HG03139 (cell line): Measurements from ENCODE around the gene EIF5AL1.
"Not testable (repeated sequence)": the region's sequence is repeated elsewhere in the genome, so short reads cannot be mapped to it uniquely, and the experiment has no call there.

Experiments used
- ATAC-seq: cut with Tn5 transposase; IDR thresholded peaks from one replicate; pipeline ENCODE4 v1.9.1; 2021; ENCODE audit not compliant: unreplicated experiment

The EIF5AL1 gene

DNA sequence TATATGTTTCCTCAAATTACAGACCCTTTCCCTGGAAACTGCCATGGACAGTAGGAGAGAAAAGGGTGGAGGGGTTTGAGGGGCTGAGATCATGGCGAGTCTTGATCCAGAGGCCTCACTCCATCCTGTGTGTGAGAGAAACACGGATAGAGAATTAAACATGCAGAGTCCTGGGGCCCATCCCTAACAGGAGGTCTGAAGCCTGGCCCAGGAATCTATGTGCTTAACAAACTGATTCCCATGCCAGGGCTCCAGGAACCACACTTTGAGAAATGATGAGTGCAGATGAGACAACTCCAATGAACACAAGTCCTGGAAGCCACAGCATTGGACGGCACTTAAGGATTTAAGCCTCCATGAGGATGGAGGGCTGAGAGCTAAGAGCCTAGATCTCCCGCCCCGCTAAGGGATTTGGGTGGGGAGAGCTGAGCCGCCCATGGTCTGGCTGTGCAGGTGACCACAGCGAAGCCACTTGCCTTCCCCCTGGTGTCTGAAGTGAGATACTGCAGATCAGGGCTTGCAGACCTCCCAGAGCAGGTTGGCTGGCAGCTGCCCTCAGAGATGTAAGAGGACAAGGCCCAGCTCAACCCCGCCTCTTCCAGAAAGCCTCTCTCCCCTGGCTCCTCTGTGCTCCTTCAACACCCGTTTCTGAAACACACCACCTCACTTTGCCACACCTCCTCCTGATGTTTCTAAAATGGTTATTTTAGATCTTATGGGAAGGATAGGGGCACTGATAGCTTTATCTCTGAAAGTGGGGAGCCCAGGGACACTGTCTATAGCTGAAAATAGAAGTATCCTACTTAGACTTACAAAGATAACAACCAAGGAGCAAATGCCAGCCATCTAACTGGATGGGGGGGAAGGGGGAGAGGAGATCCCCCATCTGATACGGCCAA is 24.8 kb upstream of the EIF5AL1 start:
- ATAC-seq, result peak; percentile 82

DNA sequence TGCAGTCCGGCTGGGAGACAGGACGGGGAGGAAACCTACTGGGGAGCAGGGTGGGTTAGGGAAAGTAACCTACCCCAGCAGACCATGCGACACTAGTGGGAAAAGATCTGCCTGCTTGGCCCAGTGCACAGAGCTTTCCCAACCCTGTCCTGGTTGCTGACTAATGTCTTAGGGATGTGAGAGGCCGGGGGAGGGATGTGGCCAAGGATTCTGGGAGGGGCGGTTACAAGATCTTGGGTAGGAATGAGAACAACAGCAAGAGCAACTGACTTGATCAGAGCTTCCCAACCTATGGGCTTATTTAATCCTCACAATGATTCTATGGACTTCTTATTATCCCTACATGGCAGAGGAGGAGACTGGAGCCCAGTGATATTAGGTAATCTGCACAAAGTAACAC is 24.0 kb upstream of the EIF5AL1 start:
- no peak for ATAC-seq

DNA sequence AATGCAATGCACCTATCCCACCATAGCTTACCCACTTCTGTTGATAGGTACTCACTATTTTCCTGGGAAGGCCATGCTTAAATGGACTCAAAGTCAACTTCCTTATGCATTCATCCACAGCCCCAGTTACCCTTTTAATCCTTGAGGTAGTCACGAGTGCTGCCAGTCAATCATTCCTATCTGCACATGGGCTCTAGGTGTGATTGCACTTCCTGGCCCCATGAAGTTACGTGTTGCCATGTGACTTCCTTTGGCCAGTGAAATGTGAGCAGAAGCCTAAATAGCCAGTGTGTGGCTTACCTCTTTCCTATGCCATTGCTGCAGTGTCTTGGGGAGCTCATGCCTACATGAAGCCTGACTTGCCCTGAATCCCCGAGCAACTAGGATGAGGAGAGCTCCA is 23.5 kb upstream of the EIF5AL1 start:
- ATAC-seq, result no peak

DNA sequence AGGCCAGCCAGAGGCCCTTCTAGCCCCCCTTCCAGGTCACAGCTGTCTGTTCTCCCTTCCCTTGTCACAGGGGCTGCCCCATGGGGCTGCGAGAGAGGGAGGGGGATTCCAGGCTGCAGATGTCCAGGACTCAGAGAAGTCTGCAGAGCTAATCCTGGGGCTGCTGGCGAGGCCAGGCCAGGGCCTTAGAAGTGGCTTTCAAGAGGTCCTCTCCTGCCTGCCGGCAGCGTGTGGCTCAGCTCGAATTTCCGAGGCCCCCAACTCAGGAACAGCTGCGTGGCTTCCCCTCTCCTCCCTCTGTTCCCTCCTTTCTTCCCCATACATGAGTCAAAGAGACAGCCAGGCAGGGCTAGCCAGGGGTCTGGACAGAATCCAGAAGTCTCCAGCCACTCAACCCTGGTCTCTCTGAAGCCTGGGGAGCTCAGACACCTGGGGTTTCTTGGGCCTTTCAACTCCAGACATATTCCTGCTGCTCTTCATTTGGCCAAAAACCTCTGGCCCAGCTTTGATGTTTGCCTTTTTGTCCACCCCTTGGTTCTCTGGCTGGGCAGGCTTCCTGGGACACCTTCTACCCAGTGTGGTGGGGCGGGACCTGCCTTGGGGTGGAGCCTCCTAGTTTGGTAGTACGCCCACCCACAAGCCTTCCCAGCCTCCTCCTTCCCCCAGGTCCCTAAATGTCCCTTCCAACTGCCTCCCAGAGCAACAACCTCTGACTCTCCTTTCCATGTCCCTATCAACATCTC is 21.8 kb upstream of the EIF5AL1 start:
- ATAC-seq, result no peak

DNA sequence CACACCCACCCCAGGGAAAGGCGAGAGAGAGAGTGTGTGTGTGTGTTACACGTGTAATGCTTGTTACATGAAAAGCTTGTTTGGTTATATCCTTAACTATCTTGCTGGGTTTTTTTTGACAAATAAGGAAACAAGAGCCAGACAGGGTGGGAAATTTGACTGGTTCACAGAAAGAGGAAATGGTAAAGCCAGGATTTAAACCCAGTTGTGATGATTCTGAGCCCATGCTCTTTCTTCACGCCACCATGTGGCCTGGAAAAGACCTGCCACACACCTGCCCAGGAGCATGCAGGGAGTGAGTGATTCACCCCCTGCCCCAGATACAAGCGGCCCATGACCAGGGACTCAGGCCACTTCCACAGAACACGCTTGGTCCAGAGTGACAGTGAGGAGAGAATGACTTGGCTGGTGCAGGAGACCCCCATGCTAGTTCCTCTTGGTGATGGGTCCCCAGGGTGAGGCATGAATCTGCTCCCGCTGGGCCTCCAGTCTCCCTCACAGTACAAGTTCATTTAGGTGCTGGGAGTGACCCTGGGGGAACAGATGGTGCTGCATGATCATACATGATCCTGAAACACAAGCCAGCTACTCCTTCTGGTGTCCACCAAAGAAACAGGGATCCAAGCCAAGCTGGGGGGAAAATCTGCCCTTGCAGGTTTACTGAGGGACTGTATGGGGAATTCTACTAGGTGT is 21.0 kb upstream of the EIF5AL1 start:
- ATAC-seq, result no peak

DNA sequence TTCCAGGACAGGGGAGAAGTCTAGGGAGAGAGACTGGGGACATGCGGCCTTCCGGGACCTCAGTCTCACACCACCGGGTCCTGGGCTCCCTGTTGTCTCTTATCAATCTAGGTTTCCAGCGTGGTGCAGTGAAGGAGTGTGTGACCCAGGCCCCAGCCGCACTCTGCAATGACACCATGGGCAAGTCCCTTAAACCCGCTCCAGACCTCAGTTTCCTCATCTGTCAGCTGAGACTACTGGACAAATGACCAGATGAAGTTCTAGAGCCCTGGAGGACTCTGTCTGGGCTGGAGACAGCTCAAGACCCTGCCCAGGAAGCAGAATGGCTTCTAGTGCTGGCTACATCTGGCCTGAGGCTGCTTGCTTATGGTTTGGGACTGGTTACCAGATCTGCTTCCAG is 20.1 kb upstream of the EIF5AL1 start:
- ATAC-seq, result no peak

DNA sequence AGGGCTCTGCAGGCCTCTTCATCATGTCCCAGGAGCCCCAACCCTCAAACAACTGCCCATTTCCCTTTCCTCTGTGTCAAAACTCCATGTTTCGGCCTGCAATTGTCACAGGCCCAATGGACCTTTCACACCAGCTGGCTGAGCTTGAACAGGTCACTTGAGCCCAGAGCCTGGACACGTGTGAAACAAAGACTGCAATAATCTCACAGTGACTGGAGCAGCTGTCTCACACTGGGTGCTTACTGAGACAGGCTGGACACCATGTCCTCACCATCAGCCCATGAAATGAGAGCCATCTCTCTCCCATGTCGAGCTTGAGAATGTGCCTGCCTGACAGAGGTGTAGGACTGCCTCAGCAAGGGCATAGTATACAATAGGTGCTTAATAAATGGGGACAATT is 19.5 kb upstream of the EIF5AL1 start:
- ATAC-seq, result no peak

DNA sequence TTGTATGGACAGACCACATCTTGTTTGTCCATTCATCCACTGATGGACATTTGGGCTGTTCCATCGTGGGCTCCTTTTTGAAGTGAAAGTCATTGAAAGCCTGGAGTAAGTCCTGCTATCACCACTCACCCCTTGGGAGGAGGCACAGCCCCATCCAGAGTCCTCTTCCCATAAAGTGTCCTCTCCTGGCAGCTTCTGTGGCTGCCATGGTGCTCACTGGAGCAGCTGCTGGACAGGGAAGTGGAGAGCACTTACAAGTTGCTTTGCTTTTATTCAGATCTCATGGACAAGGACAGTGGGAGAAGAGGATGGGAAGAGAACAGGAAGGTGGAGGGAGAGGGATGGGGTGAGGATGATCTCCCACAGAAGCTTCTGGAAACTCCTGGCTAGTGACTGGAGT is 18.5 kb upstream of the EIF5AL1 start:
- no peak for ATAC-seq

DNA sequence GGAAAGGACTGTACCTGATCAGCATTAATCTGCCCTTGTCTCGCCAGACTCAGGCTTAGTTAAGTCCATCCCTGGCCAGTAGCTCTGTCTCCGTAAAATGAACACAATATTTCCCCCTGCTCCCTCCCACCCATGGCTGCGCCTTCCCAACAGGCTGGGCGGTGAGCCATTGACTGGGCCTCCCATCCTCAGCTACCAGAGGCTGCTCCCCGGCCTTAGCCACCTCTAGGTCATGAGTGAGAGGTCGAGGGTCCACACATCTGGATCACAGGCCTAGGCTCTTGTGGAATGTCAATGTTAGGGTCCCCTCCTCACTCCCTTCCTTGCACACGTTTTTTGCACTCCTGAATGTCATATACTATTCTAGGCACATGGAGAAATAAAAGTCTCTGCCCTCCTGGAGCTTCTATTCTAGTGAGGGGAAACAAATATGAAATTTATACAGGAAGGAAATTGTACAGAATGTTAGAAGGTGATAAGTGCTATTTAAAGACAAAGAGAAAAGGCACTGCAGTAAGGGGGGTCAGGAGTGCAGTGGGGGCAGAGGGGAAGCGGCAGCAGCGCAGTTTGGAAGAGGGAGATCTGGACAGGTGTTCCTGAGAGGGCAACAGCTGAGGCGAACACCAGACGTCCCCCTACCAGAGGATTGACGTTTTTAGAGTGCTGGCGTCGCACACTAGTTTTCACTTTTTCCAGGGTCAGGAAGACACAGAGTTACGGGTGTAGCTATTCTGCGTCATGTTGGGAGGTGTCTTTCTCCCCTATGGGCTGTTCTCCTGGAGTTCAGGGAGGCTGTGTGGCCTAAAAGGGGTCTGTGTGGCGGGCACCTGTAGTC is 17.2 kb upstream of the EIF5AL1 start:
- no peak for ATAC-seq

DNA sequence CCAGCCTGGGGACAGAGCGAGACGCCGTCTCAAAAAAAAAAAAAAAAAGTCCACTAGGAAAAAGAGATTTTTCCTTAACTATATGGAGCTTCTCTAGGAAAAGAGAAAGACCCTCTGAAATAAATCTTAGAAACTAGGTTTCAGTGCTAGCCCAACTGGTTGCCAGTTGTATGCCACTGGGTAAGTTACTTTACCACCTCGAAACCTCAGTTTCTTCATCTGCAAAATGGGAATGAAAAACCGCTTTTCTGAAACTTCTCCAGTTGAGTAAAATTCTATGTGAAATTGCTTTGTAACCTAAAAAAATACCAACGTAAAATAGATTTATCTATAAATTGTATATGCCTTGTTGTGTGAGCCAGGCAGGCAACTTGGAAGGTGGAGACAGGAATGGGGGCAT is 16.5 kb upstream of the EIF5AL1 start:
- no peak for ATAC-seq

DNA sequence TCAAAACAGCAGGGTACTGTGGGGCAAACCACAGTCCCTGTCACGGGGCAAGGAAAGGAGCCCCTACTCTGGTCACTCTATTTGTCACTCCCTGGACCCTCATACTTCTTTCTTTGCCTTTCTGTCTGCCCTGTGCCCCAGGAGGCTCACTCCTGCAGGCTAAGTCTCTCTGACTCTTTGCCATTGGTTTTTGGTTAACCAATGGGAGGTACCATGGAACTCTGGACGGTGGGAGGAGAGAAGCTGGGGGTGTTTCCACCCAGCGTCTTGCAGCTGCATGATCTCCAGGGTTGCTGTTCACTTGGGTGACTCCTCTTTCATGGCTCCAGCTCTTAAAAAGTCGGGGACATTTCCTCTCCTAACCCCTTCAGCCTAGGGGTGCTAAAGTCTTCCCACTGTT is 15.4 kb upstream of the EIF5AL1 start:
- no peak for ATAC-seq

DNA sequence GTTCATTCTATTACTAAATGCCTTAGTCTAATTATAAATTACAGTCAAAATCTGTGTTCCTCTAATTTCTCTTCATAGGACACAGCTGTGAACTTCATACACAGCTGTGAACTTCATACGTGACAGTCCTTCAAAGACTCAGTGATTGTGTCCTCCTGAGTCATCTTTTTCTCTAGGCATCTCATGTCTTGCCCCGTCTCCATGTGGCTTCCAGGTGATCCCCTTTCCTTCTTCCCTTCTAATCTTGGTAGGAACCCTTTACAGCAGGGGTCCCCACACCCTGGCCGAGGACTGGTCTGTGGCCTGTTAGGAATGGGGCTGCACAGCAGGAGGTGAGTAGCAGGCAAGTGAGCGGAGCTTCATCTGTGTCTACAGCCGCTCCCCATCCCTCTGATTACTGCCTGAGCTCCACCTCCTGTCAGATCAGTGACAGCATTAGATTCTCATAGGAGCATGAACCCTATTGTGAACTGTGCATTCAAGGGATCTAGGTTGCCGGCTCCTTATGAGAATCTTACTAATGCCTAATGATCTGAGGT is 14.0 kb upstream of the EIF5AL1 start:
- ATAC-seq, result no peak

DNA sequence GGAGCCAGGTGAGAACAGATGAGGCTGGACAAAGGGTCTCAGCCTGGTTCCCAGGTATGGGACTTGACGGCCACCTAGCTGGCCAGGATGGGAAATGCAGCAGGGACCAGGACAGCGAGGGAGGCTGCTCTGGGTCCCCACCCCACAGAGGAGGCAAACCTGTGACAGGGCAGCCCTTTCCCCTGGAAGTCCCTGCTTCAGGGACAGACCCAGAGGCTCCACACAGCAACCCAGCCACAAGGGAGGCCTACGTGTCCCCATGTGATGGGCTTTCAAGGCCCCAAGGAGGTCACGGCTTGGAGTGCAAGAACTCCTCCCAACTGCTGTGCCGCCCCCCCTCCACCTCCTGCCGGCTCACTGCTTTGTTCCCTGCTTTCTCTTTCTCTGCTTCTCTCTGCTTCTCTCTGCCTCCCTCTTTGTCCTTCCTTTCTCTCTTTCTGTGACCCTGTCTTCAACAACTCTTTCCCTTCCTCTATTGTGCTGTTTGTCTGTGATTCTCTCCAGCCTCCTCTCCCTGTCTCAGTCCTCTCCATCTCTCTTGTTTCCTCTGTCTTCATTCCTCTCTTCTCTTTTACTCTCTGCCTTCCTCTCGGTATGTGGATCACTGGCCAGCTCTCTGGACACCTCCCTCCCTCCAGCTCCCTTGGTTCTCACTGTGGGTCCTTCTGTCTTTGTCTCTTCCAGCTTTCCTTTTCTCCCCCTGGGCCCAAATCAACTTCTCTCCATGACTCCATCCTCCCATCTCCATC is 9.6 kb upstream of the EIF5AL1 start:
- ATAC-seq, result no peak

DNA sequence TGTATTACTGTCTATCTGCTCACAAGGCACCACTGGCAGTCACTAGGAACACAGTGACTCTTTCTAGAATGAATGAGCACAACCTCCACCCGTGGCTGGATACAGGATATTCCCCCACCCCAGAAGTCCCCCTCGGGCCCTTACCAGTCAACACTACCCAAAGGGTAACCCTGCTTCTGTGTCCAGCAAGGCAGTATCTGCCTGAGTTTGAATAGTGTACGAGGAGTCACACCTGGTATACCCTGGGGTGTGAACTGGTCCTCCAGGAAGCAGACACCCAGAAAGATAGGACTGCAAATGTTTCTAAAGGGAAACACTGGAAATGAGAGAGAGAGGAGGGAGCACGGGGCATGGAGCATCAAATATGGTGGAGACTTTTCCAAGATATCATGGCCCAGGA is 8.5 kb upstream of the EIF5AL1 start:
- ATAC-seq, result not testable (repeated sequence)

DNA sequence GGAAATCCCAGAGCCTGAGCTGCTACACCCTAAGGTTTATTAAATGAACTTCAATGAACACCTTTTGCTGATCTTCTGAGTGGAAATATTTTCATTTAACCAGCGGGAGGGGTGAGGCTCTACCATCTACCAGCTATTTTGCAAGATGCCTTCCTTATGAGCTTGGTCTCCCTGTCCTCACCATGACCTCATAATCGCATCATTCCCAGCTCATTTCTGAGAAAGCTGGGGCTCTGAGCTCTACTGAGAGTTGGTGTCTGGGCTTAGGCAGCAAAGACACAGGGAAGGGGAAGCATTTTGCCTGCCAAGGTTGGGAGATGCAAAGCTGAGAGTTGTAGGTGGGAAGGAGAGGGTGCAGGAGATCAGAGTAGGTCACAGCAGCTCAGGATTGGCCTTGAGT is 7.8 kb upstream of the EIF5AL1 start:
- not testable (repeated sequence) for ATAC-seq

DNA sequence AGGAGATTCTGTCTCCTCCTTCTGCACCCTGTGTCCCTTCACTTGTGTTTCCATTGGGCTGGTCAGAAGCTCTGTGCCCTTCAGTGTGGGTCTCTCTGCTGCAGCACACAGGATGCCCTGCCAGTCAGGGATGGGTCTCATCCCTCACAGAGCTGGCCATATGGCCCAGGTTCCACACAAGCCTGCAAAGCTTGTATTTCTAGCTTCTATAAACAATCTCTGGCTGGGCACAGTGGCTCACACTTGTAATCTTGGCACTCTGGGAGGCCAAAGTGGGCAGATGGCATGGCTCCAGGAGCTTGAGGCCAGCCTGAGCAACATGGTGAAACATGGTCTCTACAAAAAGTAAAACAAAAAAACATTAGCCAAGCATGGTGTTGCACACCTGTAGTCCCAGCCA is 7.0 kb upstream of the EIF5AL1 start:
- not testable (repeated sequence) for ATAC-seq

DNA sequence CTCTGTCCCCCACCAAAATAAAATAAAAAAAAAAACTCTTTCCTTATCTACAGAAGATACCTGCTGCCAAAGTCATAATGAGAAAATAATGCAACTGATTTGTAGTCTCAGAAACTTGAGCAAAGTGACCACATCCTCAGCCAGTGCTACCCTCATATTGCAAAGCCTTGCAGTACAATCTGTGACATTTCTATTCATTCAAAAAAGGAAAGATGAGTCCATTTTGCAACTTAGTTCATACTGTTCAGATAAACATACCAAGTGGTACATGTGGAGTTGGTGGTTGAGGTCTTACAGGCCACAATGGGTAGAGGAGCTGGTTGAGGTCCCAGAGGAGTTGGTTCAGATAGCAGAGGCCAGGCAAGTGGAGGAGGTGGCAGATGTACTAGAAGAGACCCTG is 6.5 kb upstream of the EIF5AL1 start:
- no peak for ATAC-seq

DNA sequence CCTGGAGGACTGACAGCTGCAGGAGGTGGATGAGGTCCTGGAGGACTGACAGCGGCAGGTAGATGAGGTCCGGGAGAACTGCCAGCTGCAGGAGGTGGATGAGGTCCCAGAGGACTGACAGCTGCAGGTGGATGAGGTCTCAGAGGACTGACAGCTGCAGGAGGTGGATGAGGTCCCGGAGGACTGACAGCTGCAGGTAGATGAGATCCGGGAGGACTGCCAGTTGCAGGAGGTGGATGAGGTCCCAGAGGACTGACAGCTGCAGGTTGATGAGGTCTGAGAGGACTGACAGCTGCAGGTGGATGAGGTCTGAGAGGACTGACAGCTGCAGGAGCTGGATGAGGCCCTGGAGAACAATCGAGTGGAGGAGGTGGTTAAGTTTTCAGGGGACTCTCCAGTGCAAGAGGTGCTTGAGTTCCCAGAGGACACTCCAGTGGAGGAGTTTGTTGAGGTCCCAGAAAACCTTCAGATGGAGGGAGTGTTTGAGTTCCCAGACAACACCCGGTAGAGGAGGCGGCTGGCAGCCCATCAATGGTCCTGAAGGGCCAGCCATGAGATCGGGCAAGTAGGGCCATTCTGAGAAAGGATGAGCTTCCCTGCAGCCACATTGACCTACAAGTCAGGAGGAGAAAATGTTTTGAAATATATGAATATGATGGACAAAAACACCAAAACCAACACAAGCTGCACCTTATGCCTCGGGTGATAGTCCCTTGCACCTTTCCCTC is 4.7 kb upstream of the EIF5AL1 start:
- no peak for ATAC-seq

DNA sequence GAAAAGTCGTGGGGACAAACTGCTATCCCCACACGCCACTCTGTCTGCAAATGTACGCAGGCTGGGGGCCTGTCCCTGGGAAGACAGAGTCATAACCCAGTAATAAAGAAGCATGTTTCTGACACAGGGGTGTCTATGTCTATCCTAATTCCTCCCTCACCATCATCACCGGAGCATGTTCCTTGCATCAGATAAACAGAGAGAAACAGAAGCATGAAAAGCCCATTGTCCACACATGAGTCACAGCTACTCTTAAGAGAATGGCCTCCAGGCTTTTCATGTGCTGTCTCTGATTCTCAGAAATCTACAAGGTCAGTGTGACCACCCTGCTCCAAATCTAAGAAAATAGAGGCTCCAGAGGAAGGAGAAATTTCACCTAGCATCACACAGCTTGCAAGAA is 4.1 kb upstream of the EIF5AL1 start:
- ATAC-seq, result not testable (repeated sequence)
